ENCODE results near the gene ZBTB49. TPM values are rescaled to one million over a fixed set of nuclear protein-coding genes. Genes with fewer than 3 reads are reported as not detected.

Gene ZBTB49
- total and polyA plus RNA-seq, 2 of the 4 experiments (the other 2 are of a cell fraction): 3.2 to 4.8 TPM

DNA sequence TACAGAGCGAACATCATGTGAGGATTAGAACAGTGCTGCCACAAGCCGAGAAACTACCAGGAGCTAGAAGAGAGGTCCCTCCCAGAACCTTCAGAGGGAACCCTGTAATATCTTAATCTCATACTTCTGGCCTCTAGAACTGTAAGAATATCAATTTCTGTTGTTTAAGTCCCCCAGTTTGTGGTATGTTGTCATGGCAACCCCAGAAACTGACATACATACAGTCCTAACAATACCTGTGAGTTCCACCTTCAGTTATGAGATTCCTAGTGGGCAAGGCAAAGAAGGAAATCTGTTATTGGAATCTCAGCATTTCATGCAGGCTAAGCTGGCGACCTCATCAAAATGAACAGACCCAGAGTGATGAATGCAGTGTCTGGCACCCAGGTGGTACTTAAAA, 42.5 kb downstream of the ZBTB49 start:
- ChIA-PET POLR2A (ENCODE audit: unreplicated experiment) (no interaction called here), CTCF (interaction anchor here (3.5 kb wide), 1 partner anchor 73 kb away, joined by 19 read pairs; no protein-coding TSS in a partner anchor)
- no peak overlapping the region for H2AK9ac ChIP-seq (replicated peaks; ENCODE audit: low read depth, low read length, poor library complexity)
- H3K36me3 ChIP-seq (ENCODE audit: control insufficient read depth, insufficient read depth, low read length): no peaks in the 10 kb centered on the region
- no peak overlapping the region for H2BK15ac ChIP-seq (ENCODE audit: low read depth, low read length)
- H2AK5ac ChIP-seq (ENCODE audit: low read depth, low read length): no peak overlapping the region
- H3K9me3 ChIP-seq (ENCODE audit: control insufficient read depth, insufficient read depth, low read length): no peaks in the 10 kb centered on the region
- H3K4ac ChIP-seq (ENCODE audit: low read depth, low read length): no peak overlapping the region
- H4K8ac ChIP-seq (ENCODE audit: low read depth in 2 of 2, low read length in 2 of 2): no peak overlapping the region
- no peak overlapping the region for H3K4me2 ChIP-seq (ENCODE audit: low read depth, low read length)
- H3K4me3 ChIP-seq (ENCODE audit: insufficient read depth, low read depth, low read length): no peak overlapping the region
- peaks cover 2% of the 10 kb centered on the region; the same call in 1 of the 2 replicates for H4K20me1 ChIP-seq (ENCODE audit: insufficient read depth, low read length)
- H4K91ac ChIP-seq (ENCODE audit: insufficient read depth, low read depth, low read length): no peak overlapping the region
- no peak overlapping the region for H3K18ac ChIP-seq (ENCODE audit: low read depth, low read length)
- no peak overlapping the region for H2AFZ ChIP-seq (replicated peaks; ENCODE audit: low read length, poor library complexity)
- no peak overlapping the region for H3K27ac ChIP-seq (ENCODE audit: insufficient read depth, low read length)
- in situ Hi-C loops (cut with MboI; ENCODE audit: low sequenced_read_pairs) (no loop called here), intact Hi-C loops (cut with micrococcal nuclease) (loop anchor here (5.0 kb wide), 1 partner anchor 40 kb away; the partner anchor contains the start of genes LYAR and ZBTB49), dilution Hi-C loops (cut with HindIII; ENCODE audit: low sequenced_read_pairs, unreplicated experiment) (no loop called here)
- ATAC-seq (ENCODE audit: low read depth) (no peak), DNase-seq (no peak)
- BruUV-seq (replicated peaks): no TSS peak
- H2BK20ac ChIP-seq (ENCODE audit: low read depth, low read length): no peak overlapping the region
- H4K5ac ChIP-seq (ENCODE audit: low read depth, low read length): no peak overlapping the region
- H3K9ac ChIP-seq (ENCODE audit: low read depth, low read length): no peak overlapping the region
- H3K14ac ChIP-seq (replicated peaks; ENCODE audit: low read depth, low read length): no peak overlapping the region
- TF ChIP-seq CHD1 (IDR thresholded peaks at IDR 0.05; ENCODE audit: low read depth, low read length) (no peak), SMC3 (IDR thresholded peaks at IDR 0.05; ENCODE audit: low read depth, low read length) (no peak), RCOR1 (IDR thresholded peaks at IDR 0.05; ENCODE audit: insufficient replicate concordance, low read length) (no peak), RFX5 (IDR thresholded peaks at IDR 0.05; ENCODE audit: low read depth, low read length) (no peak), MAFK (IDR thresholded peaks at IDR 0.05; ENCODE audit: low read depth, low read length) (no peak), USF2 (IDR thresholded peaks at IDR 0.05; ENCODE audit: low read depth, low read length) (no peak), BHLHE40 (IDR thresholded peaks at IDR 0.05; ENCODE audit: low read depth, low read length) (no peak)
- 0 out of 2 replicates have a peak, but pooled peaks cover 3% of the 10 kb centered on the region for H3K9me1 ChIP-seq (ENCODE audit: insufficient read depth, low read length)
- H2BK5ac ChIP-seq (ENCODE audit: low read depth, low read length, poor library complexity, severe bottlenecking): no peak overlapping the region
- no peak overlapping the region for H3K56ac ChIP-seq (ENCODE audit: extremely low read depth, insufficient read depth, low read length)
- H2BK120ac ChIP-seq (ENCODE audit: low read depth, low read length): no peak overlapping the region
- no peak overlapping the region for H3K23ac ChIP-seq (ENCODE audit: low read depth, low read length)
- H3K4me1 ChIP-seq (ENCODE audit: control insufficient read depth, insufficient read depth, low read length): no peaks in the 10 kb centered on the region
- peaks cover 5% of the 10 kb centered on the region for H3K27me3 ChIP-seq (ENCODE audit: control insufficient read depth, insufficient read depth, low read length)
- WGBS, 2 experiments (ENCODE audit: extremely low coverage in 2 of 2, insufficient read length in 1 of 2): no CpG with 5 or more reads among the region's 3 CpGs
- H3K79me1 ChIP-seq (ENCODE audit: low read depth in 1 of 2, low read length in 2 of 2): no peaks in the 10 kb centered on the region

Data from IMR-90 (cell line).